ENCODE data around the gene FOXB2.
"Not testable (repeated sequence)": the region's sequence is repeated elsewhere in the genome, so short reads cannot be mapped to it uniquely, and the experiment has no call there.

Gene FOXB2

DNA sequence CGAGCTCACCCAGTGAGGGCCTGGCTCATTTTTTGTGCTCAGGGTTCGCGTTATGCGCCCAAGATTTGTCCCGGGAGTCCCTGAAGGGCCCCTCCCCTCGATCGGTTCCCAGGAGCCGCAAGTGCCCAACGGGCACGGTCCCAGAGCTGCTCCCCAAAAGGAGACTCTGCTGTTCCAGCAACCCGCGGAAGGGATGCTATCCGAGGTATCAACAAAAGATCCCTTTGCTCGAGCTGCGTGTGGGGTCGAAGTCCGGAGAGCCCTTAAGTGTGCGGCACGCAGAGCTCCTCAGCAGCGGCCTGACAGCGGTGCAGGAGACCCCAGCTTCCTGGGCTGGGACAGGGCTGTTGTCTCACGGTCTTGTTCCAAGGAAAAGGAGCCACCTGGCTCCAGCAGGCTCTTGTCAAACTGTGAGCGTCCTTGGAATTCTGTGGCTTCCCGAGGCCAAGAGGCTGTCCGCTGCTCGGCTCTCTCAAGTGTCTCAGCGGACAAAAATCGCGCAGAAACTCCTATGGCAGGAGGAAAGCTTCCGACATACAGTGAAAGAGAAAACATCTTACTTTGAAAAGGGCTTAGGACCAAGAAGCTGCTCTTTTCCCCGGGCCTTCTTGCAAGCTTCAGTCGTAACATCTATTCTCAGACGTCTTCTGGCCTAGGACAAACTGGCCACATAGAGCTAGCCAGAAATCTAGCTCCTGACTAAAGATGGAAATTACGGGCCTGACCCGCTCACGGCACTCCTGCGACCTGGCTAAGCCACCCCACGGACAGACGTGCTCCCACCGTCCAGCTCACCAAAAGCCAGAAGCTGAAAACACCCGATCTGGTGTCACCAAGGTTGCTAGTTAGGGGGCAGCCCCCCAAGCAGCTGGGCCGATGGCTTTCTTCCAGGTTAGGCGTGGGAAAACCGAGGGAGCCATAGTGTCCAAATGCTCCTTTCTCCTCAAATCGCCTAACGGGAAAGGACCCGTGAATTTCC lies 2.6 kb upstream of the FOXB2 start:
- no peak for DNase-seq

GRCh38 chr9:77017505-77017894 lies 2.0 kb upstream of the FOXB2 start:
- no peak for DNase-seq

GRCh38 chr9:77018058-77018968 lies 1.1 kb upstream of the FOXB2 start:
- no peak for DNase-seq

DNA sequence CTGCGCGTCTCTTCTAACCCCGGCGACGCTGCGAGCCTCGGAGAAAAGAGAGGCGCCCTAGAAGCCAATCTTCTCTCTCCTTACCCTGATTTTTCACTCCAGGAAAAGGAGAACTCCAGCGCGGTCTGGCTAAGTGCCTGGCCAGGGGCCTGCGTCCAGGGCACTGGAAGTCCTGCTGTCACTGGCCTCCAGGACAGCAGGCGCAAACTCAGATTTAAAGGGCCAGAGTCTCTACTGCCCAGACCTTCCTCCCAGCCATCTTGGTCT lies 553 bp upstream of the FOXB2 start:
- no peak for DNase-seq

- no peak for DNase-seq
Measured at GRCh38 chr9:77019926-77020412, 514 bp downstream of the FOXB2 start.

DNA sequence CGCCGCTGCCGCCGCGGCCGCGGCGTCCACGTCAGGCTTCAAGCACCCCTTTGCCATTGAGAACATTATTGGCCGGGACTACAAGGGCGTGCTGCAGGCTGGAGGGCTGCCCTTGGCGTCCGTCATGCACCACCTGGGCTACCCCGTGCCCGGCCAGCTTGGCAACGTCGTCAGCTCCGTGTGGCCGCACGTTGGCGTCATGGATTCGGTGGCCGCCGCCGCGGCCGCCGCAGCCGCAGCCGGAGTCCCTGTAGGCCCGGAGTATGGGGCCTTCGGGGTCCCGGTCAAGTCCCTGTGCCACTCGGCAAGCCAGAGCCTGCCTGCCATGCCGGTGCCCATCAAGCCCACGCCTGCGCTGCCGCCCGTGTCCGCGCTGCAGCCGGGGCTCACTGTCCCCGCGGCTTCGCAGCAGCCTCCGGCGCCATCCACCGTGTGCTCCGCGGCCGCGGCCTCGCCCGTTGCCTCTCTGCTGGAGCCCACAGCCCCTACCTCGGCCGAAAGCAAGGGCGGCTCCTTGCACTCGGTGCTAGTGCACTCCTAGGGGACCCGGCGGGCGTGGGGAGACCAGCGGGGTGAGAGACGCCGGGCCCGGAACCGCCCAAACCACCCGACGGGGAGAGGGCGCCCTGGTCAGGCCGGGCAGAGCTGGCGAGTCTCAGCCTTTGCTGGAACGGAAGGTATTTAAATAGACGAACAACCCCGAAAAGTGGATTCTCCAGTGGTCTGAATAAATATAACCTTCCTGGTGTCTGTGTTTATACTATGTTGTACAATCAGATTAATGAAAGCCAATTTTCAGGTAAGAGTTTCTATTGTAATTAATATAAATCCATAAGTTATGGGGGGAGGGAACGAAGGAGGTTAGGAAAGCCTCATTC lies 1.2 kb downstream of the FOXB2 start:
- DNase-seq, result no peak

GRCh38 chr9:77021291-77021894 lies 1.9 kb downstream of the FOXB2 start:
- DNase-seq, result no peak

DNA sequence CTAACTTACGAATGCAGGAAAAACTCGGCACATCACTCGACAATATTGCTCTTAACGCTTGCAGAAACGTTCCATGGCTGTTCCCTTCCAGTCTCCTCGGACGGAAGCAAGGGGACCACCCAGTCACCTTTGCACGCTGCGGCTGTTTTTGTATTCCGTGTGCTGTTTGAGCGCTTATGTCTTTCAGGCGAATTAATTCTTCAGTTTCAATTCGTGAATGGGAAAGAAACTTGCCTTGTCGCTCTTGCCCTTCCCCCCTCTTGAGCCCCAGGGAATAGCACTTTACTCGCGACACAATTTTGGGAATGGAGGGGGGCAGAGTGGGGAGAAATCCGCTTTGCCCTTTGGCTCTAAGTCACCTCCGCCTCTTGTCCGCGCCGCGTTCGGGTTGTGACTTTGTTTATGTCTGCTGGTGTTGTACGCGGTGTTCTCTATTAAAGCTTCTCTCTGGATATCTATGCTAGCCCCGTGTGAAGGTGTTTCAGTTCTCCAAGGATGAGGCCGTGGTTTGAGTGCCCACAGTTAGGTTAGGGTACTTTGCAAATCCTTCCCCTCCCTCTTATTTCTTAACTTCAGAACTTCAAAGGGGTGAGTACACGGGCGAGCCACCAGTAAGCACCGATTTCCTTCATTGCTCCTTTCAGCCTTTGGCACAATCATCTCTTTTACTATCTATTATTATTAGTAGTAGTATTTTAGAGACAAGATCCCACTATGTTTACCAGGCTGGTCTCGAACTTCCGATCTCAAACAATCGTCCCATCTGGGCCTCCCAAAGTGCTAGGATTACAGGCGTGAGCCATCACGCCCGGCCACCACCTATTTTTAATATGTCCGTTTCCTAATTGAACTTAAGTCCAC lies 2.7 kb downstream of the FOXB2 start:
- no peak for DNase-seq

DNA sequence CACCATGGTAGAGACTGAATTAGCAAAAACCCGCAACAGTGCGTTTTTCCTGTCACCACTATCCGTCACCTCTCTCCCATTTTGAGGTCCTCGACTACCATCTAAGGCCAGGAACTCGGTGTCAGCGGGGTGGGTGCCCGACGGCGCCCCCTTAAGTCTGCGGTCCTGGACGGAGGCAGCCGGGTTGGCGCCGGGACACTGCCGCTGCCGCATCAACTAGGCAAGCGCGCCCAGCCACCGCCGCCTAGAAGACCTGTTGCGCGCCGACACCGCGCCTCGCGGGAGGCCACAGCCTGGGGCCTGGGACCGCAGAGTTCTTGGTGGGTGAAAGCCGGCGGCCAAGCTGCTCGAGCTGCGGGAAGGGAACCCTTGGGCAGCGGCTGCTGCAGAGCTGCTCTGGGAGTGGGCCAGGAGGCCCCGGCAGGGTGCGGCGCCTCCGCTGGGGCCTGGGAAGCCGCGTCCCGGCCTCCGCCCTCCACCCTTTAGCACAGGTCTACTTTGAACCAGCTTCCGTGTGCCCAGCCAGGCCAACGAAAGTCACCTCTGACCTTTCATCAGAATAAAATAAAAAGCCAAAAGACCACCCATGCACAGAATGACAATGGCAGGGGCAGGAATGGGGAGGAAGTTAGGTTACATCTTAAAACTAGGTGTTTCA lies 3.5 kb downstream of the FOXB2 start:
- DNase-seq, result no peak

DNA sequence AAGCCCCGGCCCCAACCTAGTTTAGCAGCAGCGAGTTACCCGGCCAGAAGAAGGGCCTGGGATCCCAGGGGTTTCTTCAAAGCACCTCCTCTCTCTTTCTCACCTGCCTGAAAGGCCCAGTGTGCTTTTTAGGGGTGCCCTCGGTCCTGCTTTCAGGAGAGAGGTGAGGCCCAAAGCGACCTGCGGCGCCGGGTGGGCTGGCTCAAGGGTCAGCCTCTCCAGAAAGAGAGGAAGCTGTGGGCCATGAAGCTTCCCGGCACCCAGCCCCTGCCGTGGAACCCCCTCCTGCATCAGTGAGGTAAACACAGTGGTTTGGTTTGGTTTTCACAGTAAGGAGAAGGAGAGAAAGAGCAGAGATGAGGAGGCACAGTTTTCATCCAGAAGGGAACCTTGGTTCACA lies 4.3 kb downstream of the FOXB2 start:
- no peak for DNase-seq

DNA sequence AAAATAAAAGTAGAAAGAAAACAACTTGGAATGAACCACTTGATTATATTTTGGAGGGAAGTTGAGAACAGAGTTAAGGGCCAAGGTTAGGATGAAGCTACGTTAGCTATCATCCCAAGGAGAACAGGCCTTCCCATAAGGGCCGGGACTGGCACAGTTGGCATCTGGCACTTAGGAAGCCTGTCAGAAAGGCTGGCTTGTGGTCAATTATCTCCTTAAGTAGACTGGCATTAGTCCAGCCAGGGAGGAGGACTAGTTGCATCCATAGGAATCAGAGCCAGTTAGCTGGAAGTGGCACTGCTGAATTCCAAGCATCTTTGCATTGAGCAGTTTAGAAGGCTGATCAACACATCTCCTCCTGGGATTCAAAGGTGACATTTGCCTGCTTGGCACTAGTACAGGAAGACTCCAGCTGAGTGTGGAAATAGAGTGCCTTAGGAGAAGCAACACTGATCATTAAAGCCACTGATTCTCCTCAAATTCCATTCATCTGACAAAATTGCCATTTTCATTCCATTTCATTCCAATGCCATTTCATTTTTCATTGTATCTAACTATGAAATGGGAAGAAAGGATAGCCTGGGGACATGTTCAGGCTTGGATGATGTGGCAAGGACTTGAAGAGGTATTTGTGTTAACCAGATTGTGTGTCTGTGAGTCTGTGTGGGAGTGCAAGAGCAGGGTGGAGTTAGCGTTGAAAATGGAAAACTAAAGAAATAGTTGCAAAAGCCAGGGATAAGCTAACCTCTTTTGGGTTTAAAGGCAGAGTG lies 5.5 kb downstream of the FOXB2 start:
- DNase-seq, result no peak

DNA sequence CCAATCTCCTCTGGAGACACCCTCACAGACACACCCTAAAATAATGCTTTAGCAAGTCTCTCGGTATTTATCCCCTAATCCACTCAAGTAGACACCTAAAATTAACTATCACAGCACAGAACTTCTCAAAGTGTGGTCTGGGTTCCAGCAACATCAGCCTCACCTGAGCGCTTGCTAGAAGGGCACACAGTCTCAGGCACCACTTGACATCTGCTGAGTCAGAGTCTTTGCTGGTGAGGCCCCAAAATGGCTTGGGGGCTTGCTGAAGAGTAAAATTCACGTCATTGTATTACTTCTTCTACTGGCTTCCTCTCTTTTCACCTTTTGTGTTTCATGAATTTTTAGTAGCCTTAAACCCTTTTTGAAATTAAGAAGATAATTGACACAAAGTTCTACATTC lies 9.0 kb downstream of the FOXB2 start:
- no peak for DNase-seq

- DNase-seq, result no peak
Measured at GRCh38 chr9:77030045-77030444, 10.6 kb downstream of the FOXB2 start.

GRCh38 chr9:77038281-77039036 lies 19.0 kb downstream of the FOXB2 start:
- DNase-seq, result no peak

DNA sequence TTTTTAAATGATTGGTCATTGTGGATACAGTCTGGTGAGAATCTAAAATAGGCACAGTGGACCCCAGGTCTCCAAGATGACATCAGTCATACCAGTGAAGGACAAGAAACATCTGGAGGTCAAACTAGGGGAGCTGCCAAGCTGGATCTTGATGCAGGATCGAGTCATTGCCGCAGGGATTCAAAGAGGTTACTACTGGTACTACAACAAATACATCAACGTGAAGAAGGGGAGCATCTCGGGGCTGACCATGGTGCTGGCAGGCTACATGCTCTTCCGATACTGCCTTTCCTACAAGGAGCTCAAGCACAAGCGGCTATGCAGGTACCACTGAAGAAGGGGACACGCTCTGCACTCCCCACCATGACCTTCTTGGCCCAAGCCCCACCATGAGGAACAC lies 20.9 kb downstream of the FOXB2 start:
- no peak for DNase-seq

- DNase-seq, result not testable (repeated sequence)
Measured at GRCh38 chr9:77043743-77044142, 24.3 kb downstream of the FOXB2 start.

DNA sequence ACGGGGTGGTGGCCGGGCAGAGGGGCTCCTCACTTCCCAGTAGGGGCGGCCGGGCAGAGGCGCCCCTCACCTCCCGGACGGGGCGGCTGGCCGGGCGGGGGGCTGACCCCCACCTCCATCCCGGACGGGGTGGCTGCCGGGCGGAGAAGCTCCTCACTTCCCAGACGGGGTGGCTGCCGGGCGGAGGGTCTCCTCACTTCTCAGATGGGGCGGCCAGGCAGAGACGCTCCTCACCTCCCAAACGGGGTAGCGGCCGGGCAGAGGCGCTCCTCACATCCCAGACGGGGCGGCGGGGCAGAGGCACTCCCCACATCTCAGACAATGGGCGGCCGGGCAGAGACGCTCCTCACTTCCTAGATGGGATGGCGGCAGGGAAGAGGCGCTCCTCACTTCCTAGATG lies 41.2 kb downstream of the FOXB2 start:
- not testable (repeated sequence) for DNase-seq

DNA sequence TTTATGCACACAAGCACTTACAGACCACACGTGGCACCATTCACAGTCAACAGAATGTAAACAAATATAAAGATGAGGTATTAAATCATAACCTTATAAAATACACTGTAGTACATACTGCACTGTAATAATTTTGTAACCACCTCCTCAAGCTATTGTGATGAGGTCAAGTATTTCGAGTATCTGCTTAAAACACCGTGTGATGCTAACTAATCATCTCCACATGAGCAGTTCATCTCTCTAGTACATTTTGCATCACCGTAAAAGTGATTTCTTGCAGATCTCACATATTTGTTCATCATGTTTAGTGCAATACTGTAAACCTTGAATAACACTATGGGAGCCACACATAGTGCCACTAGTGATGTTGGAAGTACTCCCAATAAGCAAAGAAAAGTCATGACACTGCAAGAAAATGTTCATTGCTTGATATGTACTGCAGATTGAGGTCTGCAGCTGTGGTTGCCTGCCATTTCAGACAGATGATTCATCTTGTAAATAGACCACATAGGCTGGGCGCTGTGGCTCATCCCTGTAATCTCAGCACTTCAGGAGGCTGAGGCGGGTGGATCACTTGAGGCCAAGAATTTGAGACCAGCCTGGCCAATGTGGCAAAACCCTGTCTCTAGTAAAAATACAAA lies 44.3 kb downstream of the FOXB2 start:
- no peak for DNase-seq

DNA sequence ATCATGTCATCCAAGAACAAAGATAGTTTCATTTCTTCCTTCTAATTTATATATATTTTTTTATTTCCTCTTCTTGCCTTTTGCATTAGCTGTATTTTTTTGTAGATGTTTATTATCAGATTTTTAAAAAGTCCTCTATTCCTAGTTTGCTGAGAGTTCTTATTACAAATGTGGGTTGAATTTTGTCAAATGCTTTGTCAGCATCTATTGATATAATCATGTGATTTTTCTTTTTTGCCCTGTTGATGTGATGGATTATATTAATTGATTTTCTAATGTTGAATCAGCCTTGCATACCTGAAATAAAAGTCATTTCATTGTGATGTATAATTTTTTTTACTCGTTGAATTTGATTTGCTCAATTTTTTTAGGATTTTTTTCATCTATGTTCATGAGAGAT lies 46.9 kb downstream of the FOXB2 start:
- no peak for DNase-seq
